PFSK-1 (cell line): ENCODE data around the gene AP1M1.

Experiments
- FOXP2 ChIP-seq: optimal IDR thresholded peaks from 2 replicates; pipeline ENCODE3; 2011; ENCODE audit warnings: borderline replicate concordance, control low read depth, inconsistent platforms; ENCODE audit not compliant: insufficient read depth; ENCODE audit errors: extremely low read length, extremely low read depth
- POLR2AphosphoS5 ChIP-seq: IDR thresholded peaks from 2 replicates; pipeline ENCODE4 v1.6.1; 2012; ENCODE audit warnings: low read depth, mild to moderate bottlenecking, control low read depth, low read length, moderate library complexity
- REST ChIP-seq, 2 experiments: IDR thresholded peaks; 2 replicates each; pipeline versions ENCODE4 v1.6.1 to v1.8.0; 2011 to 2012; ENCODE audit warnings: low read depth in 2 of 2, low read length in 2 of 2, control low read depth in 1 of 2, inconsistent platforms in 1 of 2, mild to moderate bottlenecking in 1 of 2, moderate library complexity in 1 of 2; ENCODE audit not compliant: insufficient read depth in 1 of 2
- SIN3A ChIP-seq: IDR thresholded peaks from 2 replicates; pipeline ENCODE4 v1.6.1; 2012; ENCODE audit warnings: mild to moderate bottlenecking, low read length, moderate library complexity, borderline replicate concordance; ENCODE audit not compliant: insufficient read depth
- TAF1 ChIP-seq: IDR thresholded peaks from 2 replicates; pipeline ENCODE4 v1.6.1; 2012; ENCODE audit warnings: low read length, control low read depth, borderline replicate concordance; ENCODE audit not compliant: insufficient read depth

Gene AP1M1

DNA sequence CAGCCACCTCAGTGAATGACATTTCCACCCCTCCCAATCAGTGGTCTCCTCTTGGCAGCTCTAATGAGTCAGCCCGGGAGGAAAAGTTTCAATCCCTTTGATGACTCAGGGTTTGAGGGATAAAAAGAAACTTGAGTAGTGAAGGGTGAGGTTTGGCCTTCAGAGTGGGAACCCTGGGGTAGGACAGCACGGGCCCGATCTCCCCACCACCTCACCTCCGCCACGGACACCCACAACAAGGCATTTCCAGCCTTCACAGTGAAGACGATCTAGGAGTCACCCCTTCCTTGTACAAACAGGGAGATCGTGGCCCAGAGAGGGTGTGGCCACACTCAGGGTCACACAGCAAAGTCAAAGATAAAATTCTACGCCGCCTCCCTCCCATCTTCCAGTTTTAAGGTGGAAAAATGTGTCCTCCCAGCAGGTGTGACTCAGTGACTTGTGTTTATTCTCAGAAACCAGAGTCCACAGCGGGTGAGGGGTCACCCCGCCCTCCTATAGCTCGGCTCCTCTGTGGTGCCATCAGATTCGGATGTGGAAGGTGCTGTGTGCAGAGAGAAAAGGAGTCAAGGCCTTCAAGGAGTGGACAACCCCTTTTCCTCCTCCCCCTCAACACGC, 36.7 kb upstream of the AP1M1 start:
- TF ChIP-seq FOXP2, result no peak
- no peak for TF ChIP-seq REST (IDR thresholded peaks at IDR 0.05; ENCODE audit: insufficient read depth in 1 of 2, low read depth in 2 of 2, low read length in 2 of 2)

GRCh38 chr19:16161840-16162239, 35.9 kb upstream of the AP1M1 start:
- TF ChIP-seq POLR2AphosphoS5, result no peak
- TF ChIP-seq REST (IDR thresholded peaks at IDR 0.05; ENCODE audit: insufficient read depth in 1 of 2, low read depth in 2 of 2, low read length in 2 of 2), result no peak
- TF ChIP-seq SIN3A, result no peak
- no peak for TF ChIP-seq TAF1
- TF ChIP-seq FOXP2, result no peak

DNA sequence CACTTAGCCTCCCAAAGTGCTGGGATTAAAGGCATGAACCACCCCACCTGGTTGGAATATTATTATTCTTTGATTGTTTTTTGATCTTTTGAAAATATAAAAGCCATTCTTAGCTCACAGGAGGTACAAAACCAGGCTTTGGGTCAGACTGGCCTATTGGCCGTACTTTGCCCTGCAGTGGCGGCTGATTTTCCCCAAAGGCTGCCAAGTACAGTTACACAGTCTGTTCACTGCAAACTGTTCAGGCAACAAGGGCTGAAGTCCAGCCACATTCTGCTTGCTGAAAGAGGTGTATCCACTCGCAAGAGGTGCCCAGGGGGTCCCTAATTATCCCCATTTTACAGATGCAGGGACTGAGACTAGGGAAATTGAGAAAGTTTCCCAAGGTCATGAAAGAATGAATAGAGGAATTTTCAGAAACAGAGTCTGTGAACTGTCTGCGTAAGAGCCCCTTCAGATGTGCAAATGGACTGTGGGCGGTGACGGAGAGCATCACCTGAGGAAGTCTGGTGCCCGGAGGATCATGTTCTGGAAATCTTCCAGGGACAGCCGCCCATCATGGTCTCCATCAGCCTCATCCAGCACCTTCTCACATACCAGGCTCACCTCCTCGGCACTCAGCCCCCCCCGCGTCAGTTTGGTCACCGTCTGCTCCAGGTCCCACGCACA, 33.4 kb upstream of the AP1M1 start:
- TF ChIP-seq POLR2AphosphoS5 (no peak), SIN3A (no peak), REST (IDR thresholded peaks at IDR 0.05; ENCODE audit: insufficient read depth in 1 of 2, low read depth in 2 of 2, low read length in 2 of 2) (no peak), TAF1 (no peak), FOXP2 (no peak)

- TF ChIP-seq FOXP2 (no peak), REST (IDR thresholded peaks at IDR 0.05; ENCODE audit: insufficient read depth in 1 of 2, low read depth in 2 of 2, low read length in 2 of 2) (no peak), POLR2AphosphoS5 (no peak), TAF1 (no peak), SIN3A (no peak)
Observed at GRCh38 chr19:16166417-16166816, 31.3 kb upstream of the AP1M1 start.
